OCI-LY3 (cell line): ENCODE measurements around the gene KRT35.

ENCODE experiments used
- CTCF ChIP-seq: fragments of 200-600, 300-600 bp; sonication (generic); IDR thresholded peaks from 2 replicates; pipeline ENCODE4 v1.5.1; 2014; ENCODE audit warnings: antibody characterized with exemption, low read length, low read depth
- EZH2phosphoT487 ChIP-seq: fragments of 200-600 bp; shearing (Covaris generic); IDR thresholded peaks from 2 replicates; pipeline ENCODE4 v1.6.1; 2018; ENCODE audit warnings: antibody characterized with exemption, mixed run types, low read depth

DNA sequence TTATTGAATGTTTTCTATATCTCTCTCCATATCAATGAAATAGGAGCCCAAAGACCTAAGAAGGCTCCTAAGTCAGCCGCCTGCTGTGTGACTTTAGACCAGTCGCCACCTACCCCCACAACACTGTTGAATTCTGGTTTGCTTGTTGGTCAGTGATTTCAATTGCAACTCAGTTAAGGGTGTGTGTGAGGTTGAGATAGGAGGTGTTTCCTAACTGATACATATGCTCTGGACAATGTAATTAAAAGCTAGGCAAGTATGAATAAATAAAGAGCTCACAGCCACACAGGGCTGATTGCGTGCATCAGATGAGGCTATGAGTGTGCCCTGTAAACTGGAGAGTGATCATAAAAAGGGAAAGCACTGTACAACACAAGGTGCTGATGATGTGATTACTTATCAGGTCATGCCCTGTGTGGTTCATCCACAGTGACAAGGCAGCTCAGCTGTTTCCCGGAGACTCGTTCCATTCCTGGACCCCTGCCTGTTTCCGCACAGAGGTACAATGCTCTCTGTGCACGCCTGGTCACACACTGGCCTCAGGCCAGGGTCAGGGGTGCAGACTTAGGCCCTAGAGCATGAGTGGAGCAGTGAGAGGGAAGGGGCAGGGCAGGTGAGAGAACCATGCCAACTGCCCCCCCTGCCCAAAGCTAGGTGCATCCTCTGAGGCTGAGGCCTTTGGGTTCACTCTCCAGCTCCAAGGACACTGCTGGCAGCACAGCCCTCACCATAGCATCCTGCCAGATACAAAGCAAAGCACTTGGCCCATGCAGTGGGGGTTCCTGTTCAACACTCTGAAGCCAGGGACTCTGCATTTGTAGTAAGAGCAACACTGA, 3.3 kb upstream of the KRT35 start:
- TF ChIP-seq EZH2phosphoT487 (no peak), CTCF (no peak)
